Stimulated activated CD8-positive, alpha-beta memory T cell treated with anti-CD3 and anti-CD28 coated beads, Interleukin-15, amount 100 ng/mL, for 24 hours (primary cell): ENCODE data around the gene GAD1.
A peak's percentile ranks its signal among the peaks of the same experiment; 100 is the strongest.

Source experiments
- DNase-seq: peaks from one replicate; pipeline ENCODE4 v3.0.0-alpha.2; 2020; ENCODE audit warnings: low read depth

The GAD1 gene

DNA sequence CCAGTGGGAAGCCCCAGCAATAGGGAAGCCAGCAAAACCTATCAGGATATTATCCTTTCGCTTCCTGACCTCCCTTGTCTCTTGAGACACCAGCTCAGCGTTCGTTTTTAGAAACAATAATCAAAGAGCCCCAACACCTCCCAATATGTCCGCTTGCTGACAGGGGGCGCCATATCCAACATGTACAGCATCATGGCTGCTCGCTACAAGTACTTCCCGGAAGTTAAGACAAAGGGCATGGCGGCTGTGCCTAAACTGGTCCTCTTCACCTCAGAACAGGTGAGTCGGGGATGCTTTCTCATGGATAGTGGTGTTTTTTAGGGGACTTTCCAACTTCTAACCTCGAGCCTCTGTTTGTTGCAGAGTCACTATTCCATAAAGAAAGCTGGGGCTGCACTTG is 28.7 kb downstream of the GAD1 start:
- DNase-seq: no peak

- DNase-seq: no peak
Observed at GRCh38 chr2:170846314-170846713, 29.6 kb downstream of the GAD1 start.

DNA sequence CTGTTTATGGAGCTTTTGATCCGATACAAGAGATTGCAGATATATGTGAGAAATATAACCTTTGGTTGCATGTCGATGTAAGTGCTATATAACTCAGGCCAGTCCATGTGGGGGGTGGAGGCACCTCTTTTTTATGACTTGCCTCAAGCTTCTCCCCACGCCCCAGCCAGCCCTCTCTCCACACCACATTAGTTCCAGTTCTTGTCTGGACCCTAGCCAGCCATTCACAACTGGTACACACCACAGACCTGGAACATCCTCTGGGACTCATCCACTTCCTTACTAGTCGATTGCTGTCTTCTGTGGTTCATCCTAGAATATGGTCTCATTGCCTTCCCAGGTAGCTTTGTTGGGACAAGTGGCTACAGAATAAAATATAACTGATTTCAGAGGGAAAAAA is 31.0 kb downstream of the GAD1 start:
- no peak for DNase-seq

DNA sequence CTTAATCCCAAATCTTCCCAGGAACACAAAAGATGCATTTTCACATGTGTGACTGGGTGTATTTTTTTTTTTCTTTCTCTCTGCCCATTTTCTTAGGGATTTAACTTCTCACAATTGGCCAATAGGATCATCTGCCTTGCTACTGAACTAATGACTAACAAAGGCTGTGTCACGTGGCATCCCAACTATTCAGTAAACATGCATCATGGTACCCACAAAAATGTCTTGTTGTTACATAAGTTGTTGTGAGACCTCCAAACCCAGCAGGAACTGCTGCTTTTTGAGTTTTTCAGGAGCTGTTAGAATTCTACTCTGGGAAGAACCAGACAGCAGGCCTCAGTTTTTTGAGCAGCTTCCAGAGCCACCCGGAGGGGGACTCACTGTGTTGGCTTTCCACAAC is 31.9 kb downstream of the GAD1 start:
- no peak for DNase-seq

DNA sequence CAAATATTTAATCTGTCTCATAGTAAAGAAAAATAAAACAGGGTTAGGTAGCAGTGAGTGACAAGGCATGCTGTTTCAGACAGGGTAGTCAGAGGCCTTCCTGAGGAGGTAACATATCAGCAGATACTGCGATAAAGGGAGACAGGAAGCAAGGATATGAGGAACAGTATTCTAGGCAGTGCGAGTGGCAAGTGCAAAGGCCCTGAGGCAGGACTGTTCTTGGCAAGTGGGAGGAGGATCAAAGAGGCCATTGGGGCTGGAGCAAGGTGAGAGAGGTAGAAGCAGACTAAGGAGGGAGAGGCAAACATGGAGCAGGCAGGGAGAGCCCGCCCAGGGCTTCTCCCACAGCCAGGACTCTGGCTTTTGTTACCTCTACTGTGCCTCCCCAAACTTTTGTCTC is 33.6 kb downstream of the GAD1 start:
- no peak for DNase-seq

GRCh38 chr2:170851635-170852034 is 34.9 kb downstream of the GAD1 start:
- DNase-seq: no peak

GRCh38 chr2:170856066-170856465 is 39.4 kb downstream of the GAD1 start:
- DNase-seq: no peak

- no peak for DNase-seq
Observed at GRCh38 chr2:170862286-170862902, 45.7 kb downstream of the GAD1 start.

DNA sequence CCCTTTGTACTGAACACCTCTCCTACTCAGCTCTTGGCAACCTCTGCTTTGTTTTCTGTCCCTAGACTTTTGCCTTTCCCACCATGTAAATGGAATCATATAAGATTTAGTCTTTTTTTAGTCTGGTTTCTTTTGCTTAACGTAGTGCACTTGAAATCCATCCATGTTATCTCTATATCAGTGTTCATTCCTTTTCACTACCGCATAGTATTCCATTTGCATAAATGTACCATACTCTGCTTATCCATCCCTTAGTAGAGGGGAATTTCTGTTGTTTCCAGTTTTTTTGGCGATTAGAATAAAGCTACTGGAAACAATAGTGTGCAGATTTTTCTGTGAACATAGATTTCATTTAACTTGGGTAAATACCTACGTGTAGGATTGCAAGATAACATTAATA is 46.4 kb downstream of the GAD1 start:
- no peak for DNase-seq

DNA sequence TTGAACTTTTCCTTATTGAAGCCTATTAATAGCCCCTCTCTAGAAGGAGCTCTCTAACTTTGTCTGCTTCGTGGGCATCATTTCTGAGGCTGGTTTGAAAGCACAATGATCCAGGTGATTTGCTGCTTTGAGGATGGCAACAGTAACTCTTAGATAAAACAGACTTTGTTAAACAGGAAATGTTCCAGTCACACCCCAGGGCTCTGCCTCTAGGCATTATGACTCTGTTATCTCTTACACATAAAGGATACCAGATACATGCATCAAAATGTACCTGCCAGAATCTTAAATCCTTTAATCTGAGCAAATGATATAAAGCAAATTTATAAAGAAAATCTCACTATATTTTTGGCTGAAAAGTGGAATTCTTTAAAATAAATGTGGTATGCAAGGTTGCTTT is 52.3 kb downstream of the GAD1 start:
- DNase-seq: no peak

DNA sequence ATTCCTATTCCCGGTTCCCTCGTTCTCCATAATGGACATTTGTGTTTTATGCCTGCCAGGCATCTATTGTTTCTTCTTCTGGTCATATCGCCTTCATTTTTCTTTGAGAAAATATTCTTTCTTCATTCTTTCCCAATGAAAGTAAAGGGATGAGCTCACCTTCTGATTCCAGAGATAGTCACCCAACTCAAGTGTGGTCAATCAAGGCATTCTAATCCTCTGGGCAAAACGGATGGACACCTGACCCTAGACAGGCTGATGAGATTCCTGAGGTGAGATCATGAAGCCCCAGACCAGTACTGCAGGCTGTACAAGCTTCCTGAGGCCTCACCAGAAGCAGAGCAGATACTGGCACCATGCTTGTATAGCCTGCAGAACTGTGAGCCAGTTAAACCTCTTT is 52.8 kb downstream of the GAD1 start:
- DNase-seq: no peak

- DNase-seq: peak; percentile 50
Observed at GRCh38 chr2:170873035-170873692, 56.5 kb downstream of the GAD1 start.

GRCh38 chr2:170878066-170878465 is 61.4 kb downstream of the GAD1 start:
- no peak for DNase-seq

GRCh38 chr2:170878505-170878904 is 61.8 kb downstream of the GAD1 start:
- DNase-seq: no peak

DNA sequence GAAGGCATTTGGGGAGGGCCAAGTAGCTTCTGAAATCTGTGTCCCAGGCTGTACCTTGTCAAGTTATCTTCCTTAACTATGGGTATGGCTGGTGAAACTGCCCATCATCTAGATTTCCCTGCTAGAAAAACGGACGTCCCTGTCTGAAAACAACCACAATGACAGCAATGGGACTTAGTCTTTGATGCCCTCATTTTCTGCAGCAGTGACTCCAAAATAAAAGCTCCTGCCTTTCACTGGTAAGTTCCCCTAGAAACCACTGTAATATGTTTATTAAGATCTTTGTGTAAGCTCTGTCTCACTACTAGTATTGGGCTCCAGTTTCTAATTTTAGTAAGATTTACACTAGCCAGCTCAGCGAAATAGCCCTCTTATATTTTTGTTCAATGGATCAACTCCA is 65.2 kb downstream of the GAD1 start:
- no peak for DNase-seq

DNA sequence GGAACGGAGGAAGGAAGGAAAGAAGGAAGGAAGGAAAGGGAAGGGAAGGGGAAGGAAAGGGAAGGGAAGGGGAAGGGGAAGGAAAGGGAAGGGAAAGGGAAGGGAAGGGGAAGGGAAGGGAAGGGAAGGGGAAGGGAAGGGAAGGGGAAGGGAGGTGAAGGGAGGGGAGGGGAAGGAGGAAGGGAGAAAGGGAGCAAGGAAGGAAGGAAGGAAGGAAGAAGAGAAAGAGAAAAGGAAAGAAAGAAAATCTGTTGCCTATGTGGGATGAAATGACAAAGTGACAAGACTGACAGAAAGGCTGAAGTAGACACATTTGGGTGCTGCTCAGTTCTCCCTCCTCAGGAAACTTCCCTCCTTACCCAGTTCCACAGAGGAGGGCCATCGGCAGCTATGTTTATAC is 66.1 kb downstream of the GAD1 start:
- DNase-seq: no peak

- no peak for DNase-seq
Observed at GRCh38 chr2:170883683-170884082, 67.0 kb downstream of the GAD1 start.

- no peak for DNase-seq
Observed at GRCh38 chr2:170885130-170885791, 68.6 kb downstream of the GAD1 start.

- DNase-seq: no peak
Observed at GRCh38 chr2:170886386-170886785, 69.7 kb downstream of the GAD1 start.

DNA sequence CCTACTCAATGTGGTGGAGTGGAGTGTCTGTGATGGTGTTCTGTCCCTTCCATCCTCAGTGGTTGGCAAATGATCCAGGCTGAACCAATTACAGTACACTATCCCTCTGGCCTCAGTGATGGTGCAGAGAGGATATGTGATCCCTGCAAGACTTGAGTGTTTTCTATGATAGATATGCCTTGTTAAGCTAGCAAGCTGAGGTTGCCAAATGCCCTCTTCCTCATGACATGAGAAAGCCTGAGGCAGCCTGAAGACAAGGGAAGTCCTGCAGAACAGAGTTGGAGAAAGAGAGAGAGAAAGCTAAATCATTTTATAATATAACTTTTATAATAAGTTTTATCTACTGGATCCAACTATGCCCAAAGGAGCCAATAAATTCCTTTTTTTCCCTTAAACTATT is 70.8 kb downstream of the GAD1 start:
- no peak for DNase-seq

DNA sequence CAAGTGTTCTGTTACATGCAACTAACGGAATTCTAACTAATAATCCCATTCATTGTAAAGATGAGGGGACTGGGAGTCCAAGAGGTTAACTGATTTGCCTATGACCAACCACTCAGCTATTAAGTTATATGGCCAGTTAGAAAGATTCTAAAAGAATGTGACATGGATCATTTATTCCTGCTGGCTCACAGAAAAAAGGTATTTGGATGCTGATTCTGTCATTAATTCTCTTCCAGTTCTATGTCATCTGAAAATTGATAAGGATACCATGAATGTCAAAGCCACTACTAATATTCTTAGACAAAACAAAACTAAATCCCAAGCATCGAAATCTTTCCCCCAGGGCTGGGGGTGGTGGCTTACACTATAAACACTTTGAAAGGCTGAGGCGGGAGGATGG is 71.2 kb downstream of the GAD1 start:
- DNase-seq: no peak

GRCh38 chr2:170891893-170892292 is 75.2 kb downstream of the GAD1 start:
- no peak for DNase-seq

DNA sequence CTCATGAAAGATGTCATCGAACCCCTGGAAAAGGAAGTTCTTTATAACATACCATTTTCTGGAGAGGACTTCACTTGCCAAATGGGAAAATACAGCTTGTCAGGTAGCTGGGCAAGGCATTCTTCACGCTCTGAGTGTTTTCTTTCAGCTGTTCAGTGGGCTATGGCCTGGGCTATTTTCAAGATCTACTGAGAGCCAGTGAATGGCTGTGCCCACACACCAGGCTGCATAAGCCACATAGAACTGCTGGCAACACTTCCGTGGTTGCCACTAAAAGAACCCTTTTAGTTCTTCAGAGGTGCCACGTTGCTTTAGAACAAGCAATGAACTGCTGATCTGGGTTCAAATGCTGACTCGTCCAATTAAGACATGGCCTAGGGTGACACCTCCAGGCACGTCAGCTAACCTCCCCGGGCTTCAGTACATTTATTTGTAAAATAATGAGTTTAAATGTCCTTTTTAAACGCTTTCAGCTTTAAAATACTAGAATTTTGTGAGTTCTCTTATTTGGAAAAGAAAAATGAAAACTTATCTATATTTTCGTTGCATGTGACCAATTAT is 75.8 kb downstream of the GAD1 start:
- DNase-seq: no peak
